Measurements from ENCODE around the gene NAT14.

DNA sequence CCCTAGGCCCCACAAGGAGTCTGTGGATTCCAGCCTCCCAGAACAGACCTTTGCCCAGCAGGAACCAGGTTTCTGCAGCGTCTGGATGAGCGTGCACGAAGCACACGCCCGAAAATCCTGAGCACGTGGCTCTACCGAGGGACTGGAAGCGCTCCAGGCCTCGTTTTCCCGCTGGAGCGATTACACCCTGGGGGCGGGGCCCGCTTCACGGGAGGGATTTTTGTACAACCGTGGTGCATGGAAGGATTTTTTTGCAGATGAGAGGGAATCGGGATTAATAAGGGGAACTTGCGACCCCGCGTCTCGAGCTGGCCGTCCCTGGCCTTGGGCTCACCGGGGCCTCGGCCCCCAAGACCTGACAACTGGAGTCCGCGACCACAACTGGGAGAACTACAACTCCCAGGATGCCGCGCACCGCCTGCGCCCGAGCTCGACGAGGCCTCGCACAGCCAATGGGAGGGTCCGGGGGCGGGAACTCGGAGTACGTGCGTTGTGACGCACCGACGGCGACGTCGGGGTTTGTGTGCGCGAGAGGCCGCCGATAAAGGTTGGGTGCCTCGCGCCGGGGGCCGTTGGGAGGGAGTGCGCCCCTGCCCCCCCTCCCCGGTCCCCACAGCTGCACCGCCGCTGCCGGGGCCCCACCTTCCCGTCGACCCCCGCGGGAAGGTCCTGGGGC lies 8.8 kb upstream of the NAT14 start, which contains the start of gene ZNF628:
- TF ChIP-seq, protein P1, sequence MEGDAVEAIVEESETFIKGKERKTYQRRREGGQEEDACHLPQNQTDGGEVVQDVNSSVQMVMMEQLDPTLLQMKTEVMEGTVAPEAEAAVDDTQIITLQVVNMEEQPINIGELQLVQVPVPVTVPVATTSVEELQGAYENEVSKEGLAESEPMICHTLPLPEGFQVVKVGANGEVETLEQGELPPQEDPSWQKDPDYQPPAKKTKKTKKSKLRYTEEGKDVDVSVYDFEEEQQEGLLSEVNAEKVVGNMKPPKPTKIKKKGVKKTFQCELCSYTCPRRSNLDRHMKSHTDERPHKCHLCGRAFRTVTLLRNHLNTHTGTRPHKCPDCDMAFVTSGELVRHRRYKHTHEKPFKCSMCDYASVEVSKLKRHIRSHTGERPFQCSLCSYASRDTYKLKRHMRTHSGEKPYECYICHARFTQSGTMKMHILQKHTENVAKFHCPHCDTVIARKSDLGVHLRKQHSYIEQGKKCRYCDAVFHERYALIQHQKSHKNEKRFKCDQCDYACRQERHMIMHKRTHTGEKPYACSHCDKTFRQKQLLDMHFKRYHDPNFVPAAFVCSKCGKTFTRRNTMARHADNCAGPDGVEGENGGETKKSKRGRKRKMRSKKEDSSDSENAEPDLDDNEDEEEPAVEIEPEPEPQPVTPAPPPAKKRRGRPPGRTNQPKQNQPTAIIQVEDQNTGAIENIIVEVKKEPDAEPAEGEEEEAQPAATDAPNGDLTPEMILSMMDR (IDR thresholded peaks at IDR 0.05) = no peak
- TF ChIP-seq POLR2A (IDR thresholded peaks at IDR 0.05) = peak in 3 of 4 donors; percentile 64 to 91 (median 90)

All from esophagus squamous epithelium (tissue), 4 donors.